Forelimb muscle (tissue), 1 donor: ENCODE measurements around the gene MRPS6. TPM values are rescaled to one million over a fixed set of nuclear protein-coding genes. Genes with fewer than 3 reads are reported as not detected.

Experiments used
- DNase-seq: peaks from one replicate; pipeline ENCODE4 v3.0.0-alpha.2; 2013; ENCODE audit warnings: low read depth
- polyA plus RNA-seq: library from polyadenylated mRNA; unstranded; fragments of 120-200 nt; gene quantifications from one replicate; pipeline ENCODE4 v1.2.1, GENCODE V29; 2013; ENCODE audit not compliant: insufficient read length

MRPS6 gene
- polyA plus RNA-seq, 1 donor, result 33.6 TPM

- no peak for DNase-seq
Measured at GRCh38 chr21:34132926-34133325, 59.5 kb downstream of the MRPS6 start.

DNA sequence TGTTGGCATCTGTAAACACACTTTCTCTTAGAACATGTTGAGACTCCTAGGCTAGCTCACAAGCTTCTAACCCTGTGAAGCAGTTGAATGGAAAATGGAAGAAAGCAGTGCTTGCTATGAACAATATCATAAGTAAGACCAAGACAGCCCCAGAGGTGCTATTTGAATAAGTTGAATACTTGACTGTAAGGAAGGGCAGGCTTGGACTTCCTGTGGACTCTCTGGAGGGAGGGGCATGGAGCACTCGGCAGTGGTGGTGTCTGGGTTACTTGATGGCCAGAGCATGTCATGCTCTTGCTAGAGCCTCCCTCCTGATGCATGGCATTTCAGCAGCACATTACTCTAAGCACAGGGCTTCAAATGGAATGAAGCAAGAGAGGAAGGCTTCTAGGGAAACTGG lies 60.0 kb downstream of the MRPS6 start:
- DNase-seq, result no peak

GRCh38 chr21:34133802-34134201 lies 60.4 kb downstream of the MRPS6 start:
- DNase-seq, result no peak

DNA sequence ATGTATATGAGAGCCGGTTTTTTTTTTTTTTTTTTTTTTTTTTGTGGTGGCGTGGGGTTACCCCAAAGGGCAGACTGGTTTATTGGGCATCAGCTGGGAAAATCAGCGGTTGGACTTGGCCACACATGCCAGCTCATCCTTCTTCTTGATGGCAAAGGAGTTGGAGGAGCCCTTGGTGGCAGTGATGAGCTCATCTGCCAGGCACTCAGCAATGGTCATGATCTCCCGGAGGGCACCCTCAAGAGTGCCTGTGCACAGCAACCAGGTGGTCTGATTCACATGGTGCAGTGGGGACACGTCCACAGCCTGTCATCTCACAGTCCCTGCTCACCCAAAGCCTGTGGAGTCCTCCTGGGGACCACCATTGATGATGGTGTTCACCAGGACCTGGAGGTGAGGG lies 62.0 kb downstream of the MRPS6 start:
- DNase-seq, result no peak

DNA sequence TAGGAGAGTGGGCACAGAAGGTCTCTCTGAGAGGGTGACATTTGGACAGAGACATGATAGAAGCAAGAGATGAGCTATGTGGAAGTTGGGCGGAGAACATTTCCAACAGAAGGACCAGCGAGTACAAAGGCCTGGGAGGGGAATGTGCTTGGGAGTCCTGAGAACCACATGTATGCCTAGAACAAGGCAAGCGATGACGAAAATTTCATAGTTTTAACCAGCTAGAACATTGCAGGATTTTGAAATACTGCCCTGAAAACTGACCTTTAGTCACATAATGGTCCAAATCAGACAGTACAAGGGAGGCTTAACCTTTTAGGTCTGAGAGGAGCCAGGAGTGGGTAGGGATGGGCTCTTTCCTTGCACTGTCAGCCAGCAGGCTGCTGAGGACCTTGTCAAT lies 68.0 kb downstream of the MRPS6 start:
- DNase-seq, result no peak

DNA sequence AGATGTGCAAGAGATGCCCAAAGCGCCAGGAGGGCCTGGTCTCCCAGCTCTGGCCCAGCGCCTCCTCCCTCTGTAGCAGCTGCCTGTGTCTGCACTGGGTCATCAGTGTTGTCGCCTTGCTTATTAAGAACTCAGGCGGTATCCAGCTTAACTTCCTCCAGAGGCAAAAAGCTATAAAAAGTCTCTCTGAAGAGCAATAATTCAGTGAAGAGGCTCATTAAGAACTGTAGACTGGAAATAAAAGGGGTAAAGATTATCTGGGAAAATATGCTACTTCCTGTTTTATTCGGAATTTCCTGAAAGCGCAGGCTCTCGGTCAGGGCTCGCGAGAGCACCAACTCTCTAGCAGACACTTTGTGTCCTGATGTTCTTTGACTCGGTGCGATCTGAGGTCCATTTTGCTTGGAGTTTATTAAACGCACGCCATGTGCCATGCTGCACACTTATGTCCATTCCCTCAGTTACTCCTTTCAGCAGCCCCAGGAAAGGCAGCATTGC lies 70.4 kb downstream of the MRPS6 start:
- DNase-seq, result no peak

DNA sequence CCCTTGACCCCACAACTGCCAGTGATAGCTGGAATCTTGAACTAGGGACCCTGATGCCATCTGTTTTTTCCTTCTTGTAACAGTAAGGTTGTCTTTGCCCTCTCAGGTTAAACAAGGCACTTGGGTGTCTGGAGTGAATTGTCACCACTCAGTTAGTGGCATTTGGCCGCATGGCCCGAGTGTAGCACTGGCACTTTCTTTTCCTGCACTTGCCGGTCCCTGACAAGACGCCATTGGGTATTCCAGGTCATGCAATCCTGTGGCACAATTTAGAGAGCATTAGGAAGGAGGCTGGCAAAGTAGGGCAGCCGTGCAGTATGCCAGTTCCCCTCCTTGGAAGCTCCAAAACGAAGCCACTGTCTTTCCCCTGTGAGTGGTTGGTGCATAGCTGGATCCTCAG lies 70.8 kb downstream of the MRPS6 start:
- DNase-seq, result no peak

DNA sequence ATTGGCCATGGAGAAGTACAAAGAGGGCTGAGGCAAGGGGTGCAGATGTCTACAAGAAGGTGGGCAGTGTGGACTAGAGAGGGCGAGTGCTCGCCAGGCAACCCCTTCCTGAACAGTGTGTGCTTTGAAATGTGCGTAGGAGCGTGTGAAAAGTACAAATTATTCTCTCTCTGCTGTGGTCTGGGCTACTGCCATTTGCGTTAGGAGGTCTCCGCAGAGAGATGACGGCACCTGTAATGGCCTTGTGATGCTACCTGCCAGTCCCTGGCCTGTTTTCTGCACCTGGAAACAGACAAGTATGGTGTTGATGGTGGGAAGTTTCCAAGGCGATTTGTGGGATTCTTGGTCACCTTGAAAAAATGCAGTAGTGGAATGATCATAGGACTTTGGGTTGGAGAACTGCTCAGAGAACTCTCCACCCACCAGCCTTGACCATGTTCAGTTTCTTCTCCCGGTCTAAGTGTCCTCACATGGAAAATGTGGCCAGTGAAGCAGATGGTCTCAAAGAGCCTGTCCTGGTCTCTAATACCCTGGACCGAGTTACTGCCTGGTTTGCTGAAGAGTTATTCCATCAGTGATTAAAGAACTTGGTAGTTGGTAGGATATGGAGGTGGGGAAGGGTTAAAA lies 74.5 kb downstream of the MRPS6 start:
- no peak for DNase-seq

DNA sequence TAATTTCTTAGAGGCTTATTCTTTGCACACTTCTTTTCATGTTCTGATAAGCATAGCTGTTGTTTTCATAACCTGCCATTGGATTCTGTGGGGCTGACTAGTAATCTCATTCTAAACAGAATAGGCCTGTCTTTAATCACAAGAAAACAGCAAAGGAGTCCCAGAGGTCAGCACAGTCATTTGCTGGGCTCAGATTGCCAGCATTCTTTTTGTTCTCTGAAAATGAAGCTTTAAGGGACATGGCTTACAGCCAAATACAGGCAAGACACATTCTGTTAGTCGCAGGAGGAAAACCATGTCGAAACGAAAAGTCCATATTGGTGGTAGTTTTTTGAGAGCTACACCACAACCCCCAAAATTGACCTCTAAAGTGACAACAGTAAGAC lies 75.0 kb downstream of the MRPS6 start:
- no peak for DNase-seq

- no peak for DNase-seq
Measured at GRCh38 chr21:34148826-34149558, 75.6 kb downstream of the MRPS6 start.

- no peak for DNase-seq
Measured at GRCh38 chr21:34152500-34152899, 79.1 kb downstream of the MRPS6 start.

GRCh38 chr21:34154878-34155277 lies 81.5 kb downstream of the MRPS6 start:
- no peak for DNase-seq

DNA sequence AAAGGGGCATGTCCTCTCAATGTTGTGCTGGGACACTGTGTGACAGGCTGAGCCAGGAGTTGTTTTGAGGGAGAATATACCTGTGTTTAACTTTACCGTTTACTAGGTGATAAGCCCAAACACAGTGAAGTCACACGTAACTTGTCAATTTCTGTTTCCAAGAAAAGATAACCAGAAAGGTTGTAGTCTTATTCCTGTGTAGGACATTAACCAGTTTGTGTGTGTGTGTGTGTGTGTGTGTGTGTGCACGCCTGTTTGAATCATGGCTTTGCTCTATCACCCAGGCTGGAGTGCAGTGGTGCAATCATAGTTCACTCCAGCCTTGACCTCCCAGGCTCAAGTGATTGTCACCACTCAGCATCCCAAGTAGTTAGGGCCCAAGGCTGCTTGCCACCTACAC lies 83.6 kb downstream of the MRPS6 start:
- DNase-seq, result no peak

GRCh38 chr21:34157521-34157920 lies 84.1 kb downstream of the MRPS6 start:
- DNase-seq, result no peak

- no peak for DNase-seq
Measured at GRCh38 chr21:34158866-34159835, 85.8 kb downstream of the MRPS6 start.

- DNase-seq, result no peak
Measured at GRCh38 chr21:34166468-34166867, 93.1 kb downstream of the MRPS6 start.

DNA sequence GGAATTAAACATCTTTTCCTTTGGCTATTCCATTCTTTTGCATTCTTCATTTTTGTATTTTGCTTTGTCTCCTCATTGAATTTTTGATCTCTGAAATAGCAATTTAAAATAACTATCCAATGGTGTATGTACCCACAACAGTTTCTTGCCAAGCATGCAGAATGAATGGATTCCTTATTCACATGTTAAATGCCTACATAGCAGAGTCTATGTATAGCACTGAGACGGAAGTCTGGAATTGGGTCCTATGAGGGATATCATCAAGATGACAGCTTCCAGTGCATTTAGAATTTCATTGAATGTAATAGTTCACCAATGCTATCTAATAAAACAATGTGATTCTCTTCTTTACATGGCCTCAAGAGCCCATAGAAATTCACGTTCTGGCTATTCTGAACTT lies 97.5 kb downstream of the MRPS6 start:
- no peak for DNase-seq

DNA sequence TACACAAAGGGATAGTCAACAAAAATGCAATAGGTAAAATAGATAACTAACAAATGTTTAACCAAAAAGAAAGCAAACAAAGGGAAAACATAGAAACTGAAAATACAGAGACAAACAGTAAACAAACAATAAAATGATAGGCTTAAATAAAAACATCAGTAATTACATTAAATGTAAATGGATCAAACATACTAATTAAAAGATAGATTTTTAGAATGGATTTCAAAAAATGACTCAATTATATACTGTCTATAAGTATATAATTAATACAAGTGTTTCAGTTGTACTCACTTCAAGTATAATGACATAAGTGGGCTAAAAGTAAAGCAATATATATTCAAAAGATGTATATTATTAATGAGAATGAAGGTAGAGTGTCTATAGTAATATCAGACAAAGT lies 101.1 kb downstream of the MRPS6 start:
- DNase-seq, result no peak

DNA sequence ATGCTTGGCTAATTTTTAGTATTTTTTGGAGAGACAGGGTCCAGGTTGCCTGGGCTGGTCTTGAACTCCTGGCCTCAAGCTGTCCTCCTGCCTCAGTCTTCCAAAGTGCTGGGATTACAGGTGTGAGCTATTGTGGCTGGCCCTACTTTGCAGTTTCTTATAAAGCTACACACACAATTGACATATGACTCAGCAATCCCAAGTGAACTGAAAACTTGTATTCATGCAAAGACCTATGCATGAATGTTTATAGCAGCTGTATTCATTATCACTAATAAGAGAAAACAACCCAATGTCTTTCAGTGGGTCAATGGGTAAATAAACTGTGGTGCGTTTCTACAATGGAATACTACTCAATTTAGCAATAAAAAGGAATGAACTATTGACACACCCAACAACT lies 103.1 kb downstream of the MRPS6 start:
- DNase-seq, result no peak

DNA sequence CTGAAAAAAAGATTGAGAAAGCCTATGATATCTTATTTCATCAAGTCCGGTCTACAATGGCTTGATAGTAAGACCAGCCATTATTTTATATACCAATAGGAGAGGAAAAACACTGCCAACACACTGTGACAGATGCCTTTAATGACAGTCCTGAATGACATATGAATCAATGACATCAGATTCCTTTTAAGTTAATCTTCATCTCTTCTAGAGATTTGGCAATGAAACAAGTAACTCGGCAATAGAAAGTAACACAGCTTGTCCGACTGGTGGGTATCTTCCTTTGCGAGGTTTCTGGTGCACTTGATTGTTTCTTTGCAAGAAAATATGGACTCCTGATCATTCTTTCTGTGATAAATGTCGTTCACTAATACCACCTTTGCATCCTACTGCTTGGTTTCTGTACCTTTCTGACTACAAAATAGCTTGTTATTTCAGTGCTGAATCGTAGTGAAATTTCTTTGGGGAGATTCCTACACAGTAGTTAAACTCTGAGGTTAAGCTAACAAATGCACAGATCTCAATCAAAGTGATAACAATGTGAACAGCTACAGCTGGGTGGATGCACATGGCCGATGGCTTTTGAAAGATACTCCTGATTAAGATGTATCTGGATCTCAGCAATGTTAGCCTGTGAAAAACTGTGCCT lies 104.7 kb downstream of the MRPS6 start:
- no peak for DNase-seq

DNA sequence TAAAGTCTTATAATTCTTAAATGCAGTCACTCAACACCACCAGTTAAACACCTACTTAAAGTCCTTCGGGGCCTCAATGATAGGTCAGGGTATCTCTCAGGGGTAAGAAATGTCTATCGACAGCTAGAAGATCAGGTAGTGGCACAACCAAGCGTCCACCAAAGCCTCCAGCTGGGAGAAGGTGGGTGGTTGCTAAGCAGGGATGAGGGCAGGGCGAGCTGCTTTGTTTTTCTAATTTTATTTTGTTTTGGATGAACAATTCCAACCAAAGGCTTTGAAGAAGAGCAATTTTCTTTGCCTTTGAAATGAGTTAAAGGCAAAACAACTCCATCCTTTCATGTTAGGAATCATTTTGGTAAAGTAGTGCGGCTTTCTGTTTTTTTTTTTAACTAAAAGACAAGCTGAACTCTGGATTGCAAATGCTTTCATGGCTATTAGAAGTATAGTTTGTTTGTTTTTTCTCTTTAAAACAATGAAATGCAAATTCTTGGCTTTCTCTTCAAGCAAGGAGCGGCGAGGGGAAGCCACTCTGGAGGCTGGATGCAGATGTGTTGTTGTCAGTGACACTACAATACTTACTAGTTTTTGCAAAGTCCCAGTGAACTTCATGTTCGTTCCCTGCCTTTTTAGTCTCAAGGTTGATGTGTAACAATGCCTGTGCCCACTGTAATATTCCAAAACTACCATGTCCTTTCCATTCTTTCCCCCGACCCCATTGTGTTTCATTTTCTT lies 106.0 kb downstream of the MRPS6 start:
- no peak for DNase-seq
